GM23338 (cell line): ENCODE results near the gene HIGD2B. TPM values are rescaled to one million over a fixed set of nuclear protein-coding genes. Genes with fewer than 3 reads are reported as not detected.

Experiments used
- polyA plus RNA-seq: library from polyadenylated mRNA; unstranded; fragments of >200 nt; fragmentation: Nextera tagmentation; extraction: Ambion mirVana; gene quantifications from 2 replicates; pipeline ENCODE4 v1.2.1, GENCODE V29; 2016
- small RNA-seq: library from RNA; depleted of rRNA; stranded (forward); fragments of <200 nt; gene quantifications from one replicate; pipeline ENCODE3, GENCODE V24; 2014; ENCODE audit warnings: low replicate concordance
- total RNA-seq: library from RNA; depleted of rRNA; stranded (reverse); fragments of >200 nt; shearing (Covaris generic); gene quantifications from 2 replicates; pipeline ENCODE4 v1.2.3, GENCODE V29; 2014; rRNA removed

The HIGD2B gene
- total and polyA plus RNA-seq, 2 experiments from 2014 or later: not detected

Small RNAs within 50 kb of the gene (small RNA-seq; reads per million reads assigned to genes)
- gene RN7SL853P: not detected

Other genes starting within 250 kb of the HIGD2B start
- 48.6 and 55.3 TPM in 2 replicates for gene ARIH1, start 211.9 kb downstream of the HIGD2B start, total RNA-seq
- gene ARIH1, start 211.9 kb downstream of the HIGD2B start, polyA plus RNA-seq: 19.0 and 30.5 TPM in 2 replicates
- not detected in 2 replicates for gene GOLGA6B, start 31.5 kb downstream of the HIGD2B start, total RNA-seq
- gene GOLGA6B, start 31.5 kb downstream of the HIGD2B start, polyA plus RNA-seq: 0.65 TPM in 1 of 2 replicates, not detected in the other
- gene BBS4, start within 50 bp of the HIGD2B start, total RNA-seq: 21.2 and 40.8 TPM in 2 replicates
- 18.1 and 22.2 TPM in 2 replicates for gene BBS4, start within 50 bp of the HIGD2B start, polyA plus RNA-seq
- 57.0 and 57.3 TPM in 2 replicates for gene ADPGK, start 97.6 kb upstream of the HIGD2B start, total RNA-seq
- gene ADPGK, start 97.6 kb upstream of the HIGD2B start, polyA plus RNA-seq: 21.5 and 25.0 TPM in 2 replicates